GM12873 (cell line): Measurements from ENCODE around the gene P2RY6.

ENCODE experiments used
- CTCF ChIP-seq: IDR thresholded peaks from 2 replicates; pipeline ENCODE4 v1.5.1; 2012; ENCODE audit warnings: low read depth, mild to moderate bottlenecking, moderate library complexity, low read length, control low read depth; ENCODE audit not compliant: insufficient read depth; ENCODE audit errors: missing control alignments

P2RY6 gene

GRCh38 chr11:73267122-73267846, 4.9 kb upstream of the P2RY6 start:
- no peak for TF ChIP-seq CTCF

GRCh38 chr11:73267906-73268540, 4.1 kb upstream of the P2RY6 start:
- no peak for TF ChIP-seq CTCF

GRCh38 chr11:73268671-73269271, 3.4 kb upstream of the P2RY6 start:
- no peak for TF ChIP-seq CTCF

GRCh38 chr11:73269459-73270015, 2.6 kb upstream of the P2RY6 start:
- no peak for TF ChIP-seq CTCF

- TF ChIP-seq CTCF = no peak
These were observed 1.9 kb upstream of the P2RY6 start for GRCh38 chr11:73270016-73270854.

GRCh38 chr11:73270855-73271477, 1.2 kb upstream of the P2RY6 start:
- TF ChIP-seq CTCF = no peak
